ENCODE data around the gene MLH1.

- TF ChIP-seq CTCF (IDR thresholded peaks at IDR 0.05; ENCODE audit: poor library complexity) (no peak), EZH2phosphoT487 (IDR thresholded peaks at IDR 0.05; ENCODE audit: low read depth, severe bottlenecking, unreplicated experiment) (no peak), EZH2 (IDR thresholded peaks at IDR 0.05; ENCODE audit: borderline replicate concordance) (no peak)
Observed at GRCh38 chr3:37037352-37037751, 44.0 kb downstream of the MLH1 start.

Data from hepatocyte (in vitro differentiated cells).